ENCODE data around the gene IRF1. TPM values are rescaled to one million over a fixed set of nuclear protein-coding genes. Genes with fewer than 3 reads are reported as not detected.
A peak's percentile ranks its signal among the peaks of the same experiment; 100 is the strongest.

Gene IRF1
- polyA plus RNA-seq (2013, experiment 1 of 2), result 33.6 TPM
- polyA plus RNA-seq (2013, experiment 2 of 2), result 35.8 TPM

GRCh38 chr5:132490484-132491367, at the start of gene IRF1:
TSS of gene IRF1 (minus strand) at chr5:132490773. CDS start at chr5:132489478, 1,295 bp downstream.
- Histone ChIP-seq H2BK120ac (ENCODE audit: low read depth, low read length) (peak within 1 kb of the TSS; percentile 94), H3K18ac (ENCODE audit: low read depth in 1 of 2, low read length in 2 of 2) (peak within 1 kb of the TSS; percentile 96 to 97), H2AK5ac (ENCODE audit: low read length, severe bottlenecking) (peak within 1 kb of the TSS; percentile 84), H3K4me1 (ENCODE audit: control insufficient read depth, insufficient read depth, low read depth, low read length) (peaks cover 47% of the 10 kb centered on the region), H2BK15ac (ENCODE audit: low read depth, poor library complexity, severe bottlenecking) (peak within 1 kb of the TSS; percentile 82), H3K27ac (ENCODE audit: low read length, poor library complexity, severe bottlenecking) (peak within 1 kb of the TSS; percentile 72), H2BK5ac (ENCODE audit: low read depth, low read length, poor library complexity, severe bottlenecking) (peak within 1 kb of the TSS; percentile 76), H2BK12ac (ENCODE audit: low read length in 2 of 2) (peak within 1 kb of the TSS; percentile 93 to 97), H3K4ac (ENCODE audit: low read depth in 1 of 2, low read length in 2 of 2) (peak within 1 kb of the TSS; percentile 81 to 93), H3K4me2 (ENCODE audit: low read length, poor library complexity, severe bottlenecking) (peak within 1 kb of the TSS; percentile 91), H3K36me3 (ENCODE audit: control insufficient read depth in 1 of 2, insufficient read depth in 2 of 2, low read depth in 1 of 2, low read length in 2 of 2) (peaks cover 27 to 35% of the 10 kb centered on the region in 2 experiments), H3K9me3 (ENCODE audit: control insufficient read depth, low read length) (no peaks in the 10 kb centered on the region), H3K14ac (ENCODE audit: low read length in 2 of 2) (peak within 1 kb of the TSS in 1 of 2 experiments; percentile 94), H3K23ac (ENCODE audit: low read length in 2 of 2) (peak within 1 kb of the TSS in 1 of 2 experiments; percentile 60), H4K8ac (ENCODE audit: low read length) (peak within 1 kb of the TSS; percentile 94), H3K79me1 (replicated peaks; ENCODE audit: low read length, poor library complexity, severe bottlenecking) (peaks cover 26% of the 10 kb centered on the region), H3K9ac (ENCODE audit: low read length) (peak within 1 kb of the TSS; percentile 91), H4K91ac (ENCODE audit: low read length) (peak within 1 kb of the TSS; percentile 95), H3K4me3 (ENCODE audit: insufficient read depth in 1 of 2, low read depth in 1 of 2, low read length in 2 of 2) (peak within 1 kb of the TSS; percentile 87 to 92), H3K27me3 (ENCODE audit: control insufficient read depth in 1 of 2, insufficient read depth in 1 of 2, low read length in 2 of 2) (no peaks in the 10 kb centered on the region), H2AFZ (ENCODE audit: low read depth, low read length) (peak within 1 kb of the TSS; percentile 55)
- WGBS, result under 1% methylated on average over 71 of the region's 87 CpGs
- peak; percentile 98 for DNase-seq

GRCh38 chr5:132540149-132540548, 49.6 kb upstream of the IRF1 start:
- no peaks in the 10 kb centered on the region for H3K79me1 ChIP-seq (replicated peaks; ENCODE audit: low read length, poor library complexity, severe bottlenecking)
- no peak overlapping the region for H3K4ac ChIP-seq (ENCODE audit: low read depth in 1 of 2, low read length in 2 of 2)
- H3K18ac ChIP-seq (ENCODE audit: low read depth in 1 of 2, low read length in 2 of 2), result no peak overlapping the region
- no peak overlapping the region for H3K4me3 ChIP-seq (ENCODE audit: insufficient read depth in 1 of 2, low read depth in 1 of 2, low read length in 2 of 2)
- no peak overlapping the region for H2BK120ac ChIP-seq (ENCODE audit: low read depth, low read length)
- H2BK15ac ChIP-seq (ENCODE audit: low read depth, poor library complexity, severe bottlenecking), result no peak overlapping the region
- 62% methylated on average over 5 of the region's 5 CpGs for WGBS
- H2BK5ac ChIP-seq (ENCODE audit: low read depth, low read length, poor library complexity, severe bottlenecking), result no peak overlapping the region
- no peaks in the 10 kb centered on the region for H3K4me1 ChIP-seq (ENCODE audit: control insufficient read depth, insufficient read depth, low read depth, low read length)
- no peak overlapping the region for H3K4me2 ChIP-seq (ENCODE audit: low read length, poor library complexity, severe bottlenecking)
- H3K9me3 ChIP-seq (ENCODE audit: control insufficient read depth, low read length), result no peaks in the 10 kb centered on the region
- H2AFZ ChIP-seq (ENCODE audit: low read depth, low read length), result no peak overlapping the region
- no peak overlapping the region for H3K23ac ChIP-seq (ENCODE audit: low read length in 2 of 2)
- no peak for DNase-seq
- H4K91ac ChIP-seq (ENCODE audit: low read length), result no peak overlapping the region
- H4K8ac ChIP-seq (ENCODE audit: low read length), result no peak overlapping the region
- no peaks in the 10 kb centered on the region for H3K36me3 ChIP-seq (ENCODE audit: control insufficient read depth in 1 of 2, insufficient read depth in 2 of 2, low read depth in 1 of 2, low read length in 2 of 2)
- H3K27me3 ChIP-seq (ENCODE audit: control insufficient read depth in 1 of 2, insufficient read depth in 1 of 2, low read length in 2 of 2), result peaks cover 16% of the 10 kb centered on the region in 2 experiments
- H3K27ac ChIP-seq (ENCODE audit: low read length, poor library complexity, severe bottlenecking), result no peak overlapping the region
- H2BK12ac ChIP-seq (ENCODE audit: low read length in 2 of 2), result no peak overlapping the region
- H3K14ac ChIP-seq (ENCODE audit: low read length in 2 of 2), result no peak overlapping the region
- no peak overlapping the region for H3K9ac ChIP-seq (ENCODE audit: low read length)
- H2AK5ac ChIP-seq (ENCODE audit: low read length, severe bottlenecking), result no peak overlapping the region

GRCh38 chr5:132539716-132540115, 49.1 kb upstream of the IRF1 start:
- no peak overlapping the region for H3K18ac ChIP-seq (ENCODE audit: low read depth in 1 of 2, low read length in 2 of 2)
- H3K4me3 ChIP-seq (ENCODE audit: insufficient read depth in 1 of 2, low read depth in 1 of 2, low read length in 2 of 2), result no peak overlapping the region
- no peak overlapping the region for H4K91ac ChIP-seq (ENCODE audit: low read length)
- H3K9ac ChIP-seq (ENCODE audit: low read length), result no peak overlapping the region
- H3K27me3 ChIP-seq (ENCODE audit: control insufficient read depth in 1 of 2, insufficient read depth in 1 of 2, low read length in 2 of 2), result peaks cover 18 to 20% of the 10 kb centered on the region in 2 experiments
- no peak overlapping the region for H3K4ac ChIP-seq (ENCODE audit: low read depth in 1 of 2, low read length in 2 of 2)
- H3K4me2 ChIP-seq (ENCODE audit: low read length, poor library complexity, severe bottlenecking), result no peak overlapping the region
- H4K8ac ChIP-seq (ENCODE audit: low read length), result no peak overlapping the region
- H3K79me1 ChIP-seq (replicated peaks; ENCODE audit: low read length, poor library complexity, severe bottlenecking), result no peaks in the 10 kb centered on the region
- H2BK15ac ChIP-seq (ENCODE audit: low read depth, poor library complexity, severe bottlenecking), result no peak overlapping the region
- no peak overlapping the region for H2AFZ ChIP-seq (ENCODE audit: low read depth, low read length)
- no peak overlapping the region for H2BK5ac ChIP-seq (ENCODE audit: low read depth, low read length, poor library complexity, severe bottlenecking)
- WGBS, result 78% methylated on average over 4 of the region's 4 CpGs
- H3K14ac ChIP-seq (ENCODE audit: low read length in 2 of 2), result no peak overlapping the region
- no peaks in the 10 kb centered on the region for H3K9me3 ChIP-seq (ENCODE audit: control insufficient read depth, low read length)
- no peak for DNase-seq
- H2BK120ac ChIP-seq (ENCODE audit: low read depth, low read length), result no peak overlapping the region
- no peaks in the 10 kb centered on the region for H3K36me3 ChIP-seq (ENCODE audit: control insufficient read depth in 1 of 2, insufficient read depth in 2 of 2, low read depth in 1 of 2, low read length in 2 of 2)
- no peak overlapping the region for H2AK5ac ChIP-seq (ENCODE audit: low read length, severe bottlenecking)
- H2BK12ac ChIP-seq (ENCODE audit: low read length in 2 of 2), result no peak overlapping the region
- H3K4me1 ChIP-seq (ENCODE audit: control insufficient read depth, insufficient read depth, low read depth, low read length), result no peaks in the 10 kb centered on the region
- no peak overlapping the region for H3K23ac ChIP-seq (ENCODE audit: low read length in 2 of 2)
- no peak overlapping the region for H3K27ac ChIP-seq (ENCODE audit: low read length, poor library complexity, severe bottlenecking)

GRCh38 chr5:132530946-132531345, 40.4 kb upstream of the IRF1 start:
- Histone ChIP-seq H2AFZ (ENCODE audit: low read depth, low read length) (no peak overlapping the region), H3K9ac (ENCODE audit: low read length) (no peak overlapping the region), H3K27me3 (ENCODE audit: control insufficient read depth in 1 of 2, insufficient read depth in 1 of 2, low read length in 2 of 2) (peaks cover 10 to 35% of the 10 kb centered on the region in 2 experiments), H4K91ac (ENCODE audit: low read length) (no peak overlapping the region), H3K4me3 (ENCODE audit: insufficient read depth in 1 of 2, low read depth in 1 of 2, low read length in 2 of 2) (no peak overlapping the region), H3K23ac (ENCODE audit: low read length in 2 of 2) (no peak overlapping the region), H2BK120ac (ENCODE audit: low read depth, low read length) (no peak overlapping the region), H3K4me1 (ENCODE audit: control insufficient read depth, insufficient read depth, low read depth, low read length) (peaks cover 3% of the 10 kb centered on the region), H3K9me3 (ENCODE audit: control insufficient read depth, low read length) (no peaks in the 10 kb centered on the region), H3K4ac (ENCODE audit: low read depth in 1 of 2, low read length in 2 of 2) (no peak overlapping the region), H3K14ac (ENCODE audit: low read length in 2 of 2) (no peak overlapping the region), H2AK5ac (ENCODE audit: low read length, severe bottlenecking) (no peak overlapping the region), H4K8ac (ENCODE audit: low read length) (no peak overlapping the region), H2BK5ac (ENCODE audit: low read depth, low read length, poor library complexity, severe bottlenecking) (no peak overlapping the region), H2BK15ac (ENCODE audit: low read depth, poor library complexity, severe bottlenecking) (no peak overlapping the region), H3K4me2 (ENCODE audit: low read length, poor library complexity, severe bottlenecking) (no peak overlapping the region), H2BK12ac (ENCODE audit: low read length in 2 of 2) (no peak overlapping the region), H3K27ac (ENCODE audit: low read length, poor library complexity, severe bottlenecking) (no peak overlapping the region), H3K79me1 (replicated peaks; ENCODE audit: low read length, poor library complexity, severe bottlenecking) (no peaks in the 10 kb centered on the region), H3K18ac (ENCODE audit: low read depth in 1 of 2, low read length in 2 of 2) (no peak overlapping the region), H3K36me3 (ENCODE audit: control insufficient read depth in 1 of 2, insufficient read depth in 2 of 2, low read depth in 1 of 2, low read length in 2 of 2) (no peaks in the 10 kb centered on the region)
- DNase-seq, result no peak
- 50% methylated on average over 1 of the region's 4 CpGs for WGBS
